AG09319 (cell line): Measurements from ENCODE around the gene FUT1.
"Not testable (repeated sequence)": the region's sequence is repeated elsewhere in the genome, so short reads cannot be mapped to it uniquely, and the experiment has no call there.

Source experiments
- DNase-seq: peaks from one replicate; pipeline ENCODE4 v3.0.0-alpha.2; 2010; ENCODE audit warnings: low read depth; ENCODE audit errors: extremely low read depth
- TF ChIP-seq, protein P1 (sequence below): IDR thresholded peaks from 2 replicates; pipeline ENCODE4 v1.5.1; 2011; ENCODE audit warnings: low read depth, mild to moderate bottlenecking, inconsistent platforms, low read length, moderate library complexity

Gene FUT1

DNA sequence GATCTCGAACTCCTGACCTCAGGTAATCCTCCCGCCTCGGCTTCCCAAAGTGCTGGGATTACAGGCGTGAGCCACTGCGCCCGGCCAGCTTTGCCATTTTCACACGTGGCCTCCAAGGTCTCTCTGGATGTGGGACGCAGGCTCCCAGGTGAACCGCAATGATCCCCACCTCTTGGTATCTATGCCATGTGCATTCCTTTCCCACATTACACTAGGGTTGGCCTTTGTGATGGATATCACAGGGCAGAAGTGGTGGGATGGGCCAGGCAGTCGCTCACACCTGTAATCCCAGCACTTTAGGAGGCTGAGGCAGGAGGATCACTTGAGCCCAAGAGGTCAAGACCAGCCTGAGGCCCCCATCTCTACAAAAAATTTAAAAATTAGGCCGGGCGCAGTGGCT is 25.3 kb upstream of the FUT1 start:
- DNase-seq = no peak

GRCh38 chr19:48777139-48777538 is 24.7 kb upstream of the FUT1 start:
- TF ChIP-seq, protein P1, sequence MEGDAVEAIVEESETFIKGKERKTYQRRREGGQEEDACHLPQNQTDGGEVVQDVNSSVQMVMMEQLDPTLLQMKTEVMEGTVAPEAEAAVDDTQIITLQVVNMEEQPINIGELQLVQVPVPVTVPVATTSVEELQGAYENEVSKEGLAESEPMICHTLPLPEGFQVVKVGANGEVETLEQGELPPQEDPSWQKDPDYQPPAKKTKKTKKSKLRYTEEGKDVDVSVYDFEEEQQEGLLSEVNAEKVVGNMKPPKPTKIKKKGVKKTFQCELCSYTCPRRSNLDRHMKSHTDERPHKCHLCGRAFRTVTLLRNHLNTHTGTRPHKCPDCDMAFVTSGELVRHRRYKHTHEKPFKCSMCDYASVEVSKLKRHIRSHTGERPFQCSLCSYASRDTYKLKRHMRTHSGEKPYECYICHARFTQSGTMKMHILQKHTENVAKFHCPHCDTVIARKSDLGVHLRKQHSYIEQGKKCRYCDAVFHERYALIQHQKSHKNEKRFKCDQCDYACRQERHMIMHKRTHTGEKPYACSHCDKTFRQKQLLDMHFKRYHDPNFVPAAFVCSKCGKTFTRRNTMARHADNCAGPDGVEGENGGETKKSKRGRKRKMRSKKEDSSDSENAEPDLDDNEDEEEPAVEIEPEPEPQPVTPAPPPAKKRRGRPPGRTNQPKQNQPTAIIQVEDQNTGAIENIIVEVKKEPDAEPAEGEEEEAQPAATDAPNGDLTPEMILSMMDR = no peak

More for the DNA sequence above, 25.3 kb upstream of the FUT1 start:
- TF ChIP-seq, protein P1 = no peak

DNA sequence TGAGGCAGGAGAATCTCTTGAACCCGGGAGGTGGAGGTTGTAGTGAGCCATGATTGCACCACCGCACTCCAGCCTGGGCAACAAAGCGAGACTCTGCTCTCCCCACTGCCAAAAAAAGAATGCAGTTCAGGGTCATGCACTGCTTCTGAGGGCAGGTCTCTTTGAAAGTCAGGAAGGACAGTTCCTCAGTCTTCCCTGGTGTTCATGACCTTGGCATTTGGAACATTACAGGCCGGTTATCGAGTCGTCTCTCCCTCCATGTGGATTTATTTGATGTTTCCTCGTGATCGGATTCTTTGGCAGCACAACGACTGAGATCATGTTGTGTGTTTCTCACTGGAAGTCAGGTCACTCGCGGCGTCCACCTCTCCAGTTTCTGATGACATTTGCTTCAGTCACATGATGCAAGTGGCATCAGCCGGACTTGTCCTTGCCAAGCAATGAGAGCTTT is 20.1 kb upstream of the FUT1 start:
- DNase-seq = no peak
- TF ChIP-seq, protein P1 = no peak

More at GRCh38 chr19:48777139-48777538, 24.7 kb upstream of the FUT1 start:
- DNase-seq = no peak

GRCh38 chr19:48770734-48771472 is 18.5 kb upstream of the FUT1 start:
- DNase-seq = no peak
- TF ChIP-seq, protein P1 = no peak

- TF ChIP-seq, protein P1 = no peak
- no peak for DNase-seq
Measured at GRCh38 chr19:48770266-48770665, 17.8 kb upstream of the FUT1 start.

DNA sequence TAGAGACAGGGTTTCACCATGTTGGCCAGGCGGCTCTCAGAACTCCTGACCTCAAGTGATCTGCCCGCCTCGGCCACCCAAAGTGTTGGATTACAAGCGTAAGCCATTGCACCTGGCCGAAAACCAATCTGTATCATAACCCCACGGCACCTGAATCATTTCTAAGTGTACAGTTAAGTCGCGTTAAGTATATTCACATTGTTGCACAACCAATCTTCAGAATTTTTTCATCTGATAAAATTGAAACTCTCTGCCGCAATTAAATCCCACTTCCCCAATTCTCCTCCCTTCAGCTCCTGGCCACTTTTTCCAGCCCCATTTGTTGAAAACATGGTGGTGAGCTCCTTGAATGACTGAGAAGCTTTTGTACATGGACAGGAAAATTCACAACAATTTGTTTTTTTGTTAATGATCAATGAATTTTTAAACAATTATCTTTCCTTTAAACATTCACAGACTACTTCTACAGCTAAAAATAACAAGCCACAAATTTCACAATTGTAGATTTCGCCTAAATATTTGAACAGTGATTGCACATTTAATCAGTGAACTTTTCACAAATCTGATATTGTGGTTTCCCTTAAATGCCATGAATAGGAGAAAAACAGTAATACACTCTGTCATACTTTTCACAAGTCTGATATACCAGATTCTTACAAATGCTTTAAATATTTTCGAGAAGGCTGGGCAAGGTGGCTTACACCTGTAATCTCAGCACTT is 16.7 kb upstream of the FUT1 start:
- DNase-seq = no peak
- TF ChIP-seq, protein P1 = no peak

DNA sequence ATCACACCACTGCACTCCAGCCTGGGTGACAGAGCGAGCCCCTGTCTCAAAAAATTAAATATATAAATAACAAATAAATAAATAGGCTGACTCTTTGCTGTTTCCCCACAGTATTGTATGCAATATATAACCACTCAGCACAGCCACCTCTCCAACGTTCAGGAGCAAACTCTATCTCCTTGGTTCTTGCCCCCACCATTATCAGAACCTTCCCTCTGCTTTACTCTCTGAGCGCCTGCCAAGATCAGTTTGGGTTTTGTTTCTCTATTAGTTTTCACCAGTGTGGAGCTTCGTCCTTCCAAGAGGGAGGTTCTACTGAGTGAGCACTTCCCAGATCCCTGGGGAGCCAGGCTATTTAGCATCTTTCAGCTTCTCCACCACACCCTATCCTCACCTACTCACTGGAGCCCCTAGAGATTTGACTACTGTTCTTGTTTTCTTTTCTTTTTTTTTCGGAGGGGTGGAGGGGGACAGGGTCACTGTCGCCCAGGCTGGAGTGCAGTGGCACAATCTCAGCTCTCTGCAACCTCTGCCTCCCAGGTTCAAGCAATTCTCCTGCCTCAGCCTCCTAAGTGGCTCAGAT is 15.8 kb upstream of the FUT1 start:
- DNase-seq = not testable (repeated sequence)

DNA sequence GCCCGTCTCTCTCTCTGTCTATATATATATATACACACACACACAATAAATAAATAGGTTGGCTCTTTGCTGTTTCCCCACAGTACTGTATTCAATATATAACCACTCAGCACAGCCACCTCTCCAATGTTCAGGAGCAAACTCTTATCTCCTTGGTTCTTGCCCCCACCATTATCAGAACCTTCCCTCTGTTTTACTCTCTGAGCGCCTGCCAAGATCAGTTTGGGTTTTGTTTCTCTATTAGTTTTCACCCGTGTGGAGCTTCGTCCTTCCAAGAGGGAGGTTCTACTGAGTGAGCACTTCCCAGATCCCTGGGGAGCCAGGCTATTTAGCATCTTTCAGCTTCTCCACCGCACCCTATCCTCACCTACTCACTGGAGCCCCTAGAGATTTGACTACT is 13.4 kb upstream of the FUT1 start:
- not testable (repeated sequence) for DNase-seq
